NCI-H1436 (cell line): Measurements from ENCODE around the gene SLC4A3.

ENCODE experiments used
- DNase-seq: peaks from one replicate; lab custom pipeline; 2025; lab: John Stamatoyannopoulos, UW

SLC4A3 gene

DNA sequence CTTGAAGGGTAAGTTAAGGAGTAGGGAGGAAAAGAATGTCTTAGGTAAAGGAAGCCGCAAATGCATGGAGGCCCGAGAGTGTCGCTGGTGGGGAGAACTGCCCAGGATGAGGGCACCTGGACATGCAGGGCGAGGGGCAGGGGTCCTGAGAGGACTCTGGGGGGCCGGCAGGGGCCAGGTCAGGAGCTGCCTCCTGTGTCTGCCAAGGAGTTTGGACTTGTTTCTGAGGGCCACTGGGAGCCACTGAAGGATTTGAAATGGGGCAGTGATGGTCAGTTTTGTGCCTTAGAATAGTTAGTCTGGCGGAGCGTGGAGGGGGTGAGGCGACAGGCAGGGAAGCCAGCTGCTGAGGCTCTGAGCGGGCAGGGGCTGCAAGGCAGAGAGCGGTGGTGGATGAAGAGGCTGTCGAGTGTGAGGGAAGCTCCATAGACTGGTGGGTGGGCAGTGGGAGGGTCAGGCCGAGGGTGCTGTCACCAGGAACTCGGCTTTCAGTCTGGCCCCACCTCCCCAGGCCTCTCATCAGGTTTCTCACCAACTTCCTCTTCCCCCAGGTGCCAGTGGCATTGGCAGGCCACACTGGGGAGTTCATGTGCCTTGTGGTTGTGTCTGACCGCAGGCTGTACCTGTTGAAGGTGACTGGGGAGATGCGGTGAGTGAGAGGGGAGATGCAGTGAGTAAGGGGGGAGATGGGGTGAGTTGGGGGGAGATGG, 14.7 kb upstream of the SLC4A3 start:
- no peak for DNase-seq

DNA sequence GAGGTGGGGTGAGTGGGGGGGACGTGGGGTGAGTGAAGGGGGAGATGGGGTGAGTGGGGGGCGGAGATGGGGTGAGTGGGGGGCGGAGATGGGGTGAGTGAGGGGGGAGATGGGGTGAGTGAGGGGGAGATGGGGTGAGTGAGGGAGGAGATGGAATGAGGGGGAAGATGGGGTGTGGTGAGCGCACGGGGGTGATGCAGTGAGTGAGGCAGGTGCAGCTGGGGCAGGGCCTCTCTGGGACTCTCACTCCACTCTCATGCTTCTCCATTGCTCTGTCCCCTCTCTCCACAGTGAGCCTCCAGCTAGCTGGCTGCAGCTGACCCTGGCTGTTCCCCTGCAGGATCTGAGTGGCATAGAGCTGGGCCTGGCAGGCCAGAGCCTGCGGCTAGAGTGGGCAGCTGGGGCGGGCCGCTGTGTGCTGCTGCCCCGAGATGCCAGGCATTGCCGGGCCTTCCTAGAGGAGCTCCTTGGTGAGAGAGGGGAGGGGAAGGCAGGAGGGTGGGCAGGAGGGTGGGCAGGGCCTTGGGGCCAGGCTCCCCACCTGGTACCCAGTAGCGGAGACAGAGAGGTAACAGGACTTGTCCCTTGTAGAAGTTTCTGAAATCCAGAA, 13.9 kb upstream of the SLC4A3 start:
- DNase-seq: no peak

DNA sequence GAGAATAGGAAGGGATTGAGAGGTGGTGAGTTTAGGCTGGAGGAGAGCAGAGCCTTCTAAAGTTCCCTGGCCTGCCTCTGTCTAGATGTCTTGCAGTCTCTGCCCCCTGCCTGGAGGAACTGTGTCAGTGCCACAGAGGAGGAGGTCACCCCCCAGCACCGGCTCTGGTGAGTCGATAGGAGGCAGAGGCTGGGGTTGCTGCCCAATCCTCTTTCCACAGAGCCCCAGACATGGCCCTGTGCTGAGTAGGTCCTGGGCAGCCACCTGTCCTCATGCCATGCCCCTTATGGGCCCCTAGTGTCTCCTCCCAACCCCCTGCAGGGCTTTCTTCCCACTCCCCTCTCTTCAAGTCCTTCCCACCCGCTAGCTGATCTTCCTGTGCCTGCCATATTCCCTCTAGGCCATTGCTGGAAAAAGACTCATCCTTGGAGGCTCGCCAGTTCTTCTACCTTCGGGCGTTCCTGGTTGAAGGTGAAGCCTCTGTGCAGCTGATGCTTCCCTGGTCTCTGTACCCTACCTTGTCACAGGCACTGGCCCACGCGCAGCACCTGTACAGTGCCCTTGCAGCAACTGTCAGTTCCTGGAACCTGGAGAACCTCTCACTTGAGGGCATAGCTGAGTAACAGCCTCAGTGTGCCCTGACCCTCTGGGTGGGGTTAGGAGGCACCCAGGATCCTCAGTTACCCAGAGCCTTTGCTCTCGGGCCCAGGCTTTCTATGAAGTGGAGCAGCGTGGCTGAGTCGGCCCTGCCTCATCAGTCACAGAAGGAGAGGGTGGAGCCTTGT, 13.2 kb upstream of the SLC4A3 start:
- DNase-seq: no peak

GRCh38 chr2:219615036-219615435, 12.4 kb upstream of the SLC4A3 start:
- no peak for DNase-seq

DNA sequence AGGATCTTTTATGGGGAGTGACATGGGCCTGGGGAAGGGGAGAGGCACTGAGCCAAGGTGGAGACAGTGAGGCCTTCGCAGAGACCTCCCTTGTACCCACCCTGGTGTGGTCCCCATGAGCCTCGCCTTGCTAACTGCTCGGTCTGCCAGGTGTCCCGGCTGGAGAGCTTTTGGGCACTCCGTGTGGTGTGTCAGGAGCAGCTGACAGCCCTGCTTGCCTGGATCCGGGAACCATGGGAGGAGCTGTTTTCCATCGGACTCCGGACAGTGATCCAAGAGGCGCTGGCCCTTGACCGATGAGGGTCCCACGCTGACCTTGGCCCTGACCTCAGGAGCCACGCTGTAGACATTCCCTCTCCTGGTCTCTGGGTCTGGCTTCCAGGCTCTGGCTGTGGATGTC, 11.5 kb upstream of the SLC4A3 start:
- no peak for DNase-seq

DNA sequence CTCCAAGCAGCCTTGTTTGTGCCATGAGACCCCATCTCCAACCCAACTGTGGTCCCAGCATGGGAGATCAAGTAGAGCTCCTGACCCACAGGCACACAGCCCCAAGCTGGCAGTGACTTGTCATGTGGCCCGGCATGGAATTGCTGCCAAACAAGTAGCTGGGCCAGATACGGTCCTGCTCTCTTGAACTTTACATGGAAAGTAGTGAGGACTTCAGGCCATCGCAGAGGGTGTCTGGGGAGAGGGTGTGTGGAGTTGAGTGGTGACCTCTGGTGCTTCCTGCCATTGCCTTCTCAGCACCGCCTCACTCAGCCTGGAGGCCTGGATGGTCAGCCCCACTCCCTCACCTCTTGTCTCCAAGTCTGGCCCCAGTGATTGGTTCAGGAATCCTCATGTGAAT, 10.9 kb upstream of the SLC4A3 start:
- no peak for DNase-seq

DNA sequence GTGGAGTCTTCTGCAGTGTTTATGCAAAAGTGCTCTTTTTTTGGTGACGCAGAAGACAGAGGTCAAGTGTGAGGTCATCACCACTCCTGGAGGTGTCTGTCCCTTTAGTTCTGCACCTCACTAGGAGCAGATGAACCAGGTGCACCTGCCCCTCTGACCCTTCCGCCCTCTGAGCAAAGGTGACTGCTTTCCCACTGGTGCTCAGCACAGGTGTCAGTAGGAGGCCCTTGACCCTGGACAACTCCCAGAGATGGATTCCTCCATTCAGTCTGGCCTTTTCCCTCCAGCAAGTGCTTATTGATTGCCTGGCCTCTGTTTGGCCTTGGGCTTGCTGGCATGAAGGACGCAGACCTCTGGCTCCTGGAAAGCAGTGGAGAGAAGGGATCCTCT, 8.7 kb upstream of the SLC4A3 start:
- DNase-seq: no peak

DNA sequence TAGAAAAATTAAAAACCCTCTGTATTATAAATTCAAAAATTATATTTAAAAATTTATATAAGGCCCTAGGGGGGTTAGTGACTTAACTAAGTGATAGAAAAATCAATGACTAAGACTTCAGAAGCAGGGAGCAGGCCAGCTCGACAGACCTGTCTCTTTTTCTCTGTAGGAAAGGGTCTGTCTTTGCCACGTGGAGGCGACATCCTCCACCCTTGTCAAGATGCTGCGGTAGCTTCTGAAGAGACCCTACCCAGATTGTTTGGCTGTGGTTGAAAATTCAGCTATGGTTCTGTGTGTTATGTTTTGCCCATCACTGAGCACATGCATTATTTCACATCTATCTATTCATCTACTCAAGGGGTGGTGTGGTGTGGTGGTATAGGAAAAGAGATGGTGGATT, 8.2 kb upstream of the SLC4A3 start:
- no peak for DNase-seq

GRCh38 chr2:219620546-219620945, 6.9 kb upstream of the SLC4A3 start:
- no peak for DNase-seq

DNA sequence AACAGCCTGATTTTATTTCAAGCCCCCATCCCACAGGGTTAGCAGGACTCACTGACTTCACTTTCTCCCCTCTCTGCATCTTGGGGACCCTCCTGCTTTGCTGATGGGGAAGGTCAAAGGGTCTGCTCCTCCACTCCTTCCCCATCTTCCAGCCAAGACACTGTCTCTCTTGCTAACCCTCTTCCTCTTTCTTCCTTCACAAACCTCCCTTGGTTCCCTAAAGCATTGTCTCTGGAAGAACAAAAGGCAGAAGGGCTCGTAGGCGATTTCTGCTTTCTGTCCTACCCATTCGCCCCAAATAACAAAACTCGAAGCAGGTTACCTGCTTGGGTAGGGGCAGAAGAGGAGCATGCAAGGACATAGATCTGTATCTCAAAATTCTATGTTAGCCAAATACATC, 5.5 kb upstream of the SLC4A3 start:
- DNase-seq: no peak

- DNase-seq: no peak
Measured at GRCh38 chr2:219622472-219622871, 5.0 kb upstream of the SLC4A3 start.

DNA sequence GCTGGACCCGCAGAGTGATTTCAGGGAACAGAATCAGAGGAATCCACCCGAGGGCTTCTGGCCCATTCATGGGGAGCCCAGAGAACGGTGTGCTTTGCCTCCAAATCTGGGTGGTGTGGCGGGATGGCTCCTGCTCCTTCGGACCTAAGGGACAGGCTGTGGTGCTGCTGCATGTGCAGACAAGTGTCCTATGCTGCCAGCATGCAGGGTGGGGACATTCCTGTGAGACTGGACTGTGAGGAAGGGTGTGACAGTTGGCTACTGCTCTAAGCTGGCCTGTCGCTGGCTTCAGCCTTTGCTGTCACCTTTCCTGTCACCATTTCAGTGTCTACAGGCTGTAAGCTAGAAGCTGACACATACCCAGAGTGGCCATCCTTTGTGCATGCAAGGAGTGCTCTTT, 2.9 kb upstream of the SLC4A3 start:
- DNase-seq: no peak

- no peak for DNase-seq
Measured at GRCh38 chr2:219625179-219625578, 2.3 kb upstream of the SLC4A3 start.

DNA sequence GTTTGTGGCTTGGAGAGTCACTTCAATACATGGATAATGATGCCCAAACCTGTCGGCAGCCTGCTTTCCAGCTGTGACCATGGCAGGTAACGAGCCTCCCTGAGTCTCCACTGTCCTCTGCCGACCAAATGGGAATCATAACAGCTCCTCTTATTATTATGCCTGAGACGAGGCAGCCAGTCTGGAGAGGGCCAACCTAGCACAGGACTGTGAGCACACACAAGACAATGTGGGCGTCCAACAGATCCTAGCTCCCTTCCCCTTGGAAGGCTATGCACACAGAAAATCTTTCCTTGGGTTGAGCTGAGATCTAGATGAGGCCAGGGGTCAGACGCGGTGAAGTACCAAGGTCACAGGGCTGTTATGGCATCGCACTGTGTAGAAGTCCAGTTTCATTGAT, 890 bp upstream of the SLC4A3 start:
- DNase-seq: no peak

- no peak for DNase-seq
Measured at GRCh38 chr2:219628235-219628985, 980 bp downstream of the SLC4A3 start.

DNA sequence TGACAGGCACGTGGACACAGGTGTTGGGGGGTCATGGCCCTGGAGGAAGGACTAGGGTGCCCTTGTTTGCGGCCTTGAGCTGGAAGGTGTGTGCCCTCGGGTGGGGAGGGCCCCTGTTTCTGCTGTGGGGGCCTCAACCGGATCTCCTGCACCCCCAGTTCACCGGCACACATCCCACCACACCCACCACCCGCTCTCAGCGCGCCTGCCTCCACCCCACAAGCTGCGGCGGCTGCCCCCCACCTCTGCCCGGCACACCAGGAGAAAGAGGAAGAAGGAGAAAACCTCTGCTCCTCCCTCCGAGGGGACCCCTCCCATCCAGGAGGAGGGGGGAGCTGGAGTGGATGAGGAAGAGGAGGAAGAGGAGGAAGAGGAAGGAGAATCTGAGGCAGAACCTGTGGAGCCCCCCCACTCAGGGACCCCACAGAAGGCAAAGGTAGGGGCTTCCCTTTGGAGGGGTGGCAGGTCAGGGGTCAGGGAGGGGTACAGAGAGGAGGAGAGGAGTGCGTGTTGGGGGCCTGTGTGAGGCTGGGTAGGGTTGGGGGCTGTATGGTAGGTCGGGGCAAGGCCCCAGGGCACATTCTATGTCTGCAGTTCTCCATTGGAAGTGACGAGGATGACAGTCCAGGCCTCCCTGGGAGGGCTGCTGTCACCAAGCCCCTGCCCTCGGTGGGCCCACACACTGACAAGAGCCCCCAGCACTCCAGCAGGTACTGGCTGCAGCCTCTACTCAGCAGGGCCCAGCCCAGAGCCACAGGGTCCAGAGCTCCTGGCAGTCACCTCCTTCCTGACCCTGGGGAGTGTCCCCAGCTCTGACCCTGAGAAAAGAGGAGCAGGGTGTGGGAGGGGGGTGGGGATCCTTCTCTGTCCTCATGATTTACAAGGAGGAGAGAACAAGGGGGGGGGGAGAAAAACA, 1.8 kb downstream of the SLC4A3 start:
- DNase-seq: no peak

- no peak for DNase-seq
Measured at GRCh38 chr2:219629976-219630695, 2.7 kb downstream of the SLC4A3 start.

DNA sequence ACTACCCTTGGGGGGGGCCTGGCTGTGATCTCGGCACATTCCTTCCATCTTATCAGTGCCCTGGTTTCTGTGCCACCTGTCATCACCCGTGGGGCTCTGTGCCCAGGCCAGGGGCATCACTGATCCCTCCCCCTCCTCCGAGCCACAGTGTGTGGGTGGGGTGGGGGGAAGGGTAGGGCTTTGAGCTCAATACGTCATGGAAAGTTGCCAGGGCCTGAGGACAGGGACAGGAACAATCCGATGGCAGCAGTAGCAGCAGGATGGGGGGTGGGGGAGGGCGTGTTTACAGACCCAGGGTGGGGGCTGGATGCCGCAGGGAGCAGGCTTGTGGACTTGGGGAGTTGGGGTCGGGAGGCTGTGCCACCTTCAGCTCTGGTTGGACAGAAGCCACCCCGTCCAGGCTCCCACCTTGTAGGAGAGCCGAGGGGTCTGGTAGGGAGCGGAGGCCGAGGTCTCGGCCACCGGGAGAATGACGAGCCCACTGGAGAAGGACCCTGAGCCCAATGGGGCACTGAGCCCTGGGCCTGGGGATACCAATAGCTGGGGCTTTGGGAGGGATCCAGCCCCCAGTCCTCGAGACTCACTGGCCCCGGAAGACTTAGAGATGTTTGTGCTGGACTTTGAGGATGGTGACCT, 3.5 kb downstream of the SLC4A3 start:
- DNase-seq: no peak

DNA sequence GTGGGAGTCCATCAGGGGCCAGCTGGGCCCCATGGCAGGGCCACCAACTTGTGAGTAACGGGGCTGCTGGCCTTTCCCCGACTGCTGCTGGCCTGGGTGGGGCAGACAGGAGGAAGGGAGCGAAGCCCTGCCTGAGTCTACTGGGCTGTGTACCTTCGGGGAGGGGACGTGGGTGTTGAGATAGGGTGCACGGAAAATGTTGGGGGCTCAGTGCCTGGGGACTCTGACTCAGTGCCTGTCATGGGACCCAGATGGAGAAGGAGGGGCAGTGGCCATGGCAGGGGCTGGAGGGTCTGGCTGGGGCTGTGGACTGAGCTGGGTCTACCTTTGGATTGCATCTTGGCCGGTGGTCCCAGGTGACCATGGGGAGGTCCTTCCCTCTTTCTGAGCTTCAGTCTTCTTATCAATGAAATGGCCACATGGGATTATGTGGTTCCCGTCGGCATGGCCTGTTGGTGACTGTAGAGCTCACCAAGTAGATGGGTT, 4.0 kb downstream of the SLC4A3 start:
- no peak for DNase-seq
